H1 (cell line): ENCODE data around the gene ZNF57. TPM values are rescaled to one million over a fixed set of nuclear protein-coding genes. Genes with fewer than 3 reads are reported as not detected.
A peak's percentile ranks its signal among the peaks of the same experiment; 100 is the strongest.

Experiments used
- CTCF ChIA-PET: fragments of 300-600 bp; sonication (Branson Sonifier 250); formaldehyde crosslinking; loops from one replicate; lab custom pipeline; 2021; ENCODE audit not compliant: partially characterized antibody; lab: Charles Lee
- POLR2A ChIA-PET: fragments of 300-600 bp; sonication (Branson Sonifier 250); formaldehyde crosslinking; loops from one replicate; lab custom pipeline; 2021; ENCODE audit warnings: inconsistent platforms; ENCODE audit not compliant: partially characterized antibody; lab: Charles Lee
- DNase-seq, 2 experiments: peaks; one replicate each; pipeline versions ENCODE4 v3.0.0 to v3.0.0-alpha.2; 2010 to 2022; ENCODE audit warnings: low spot score in 2 of 2, low read depth in 1 of 2, mixed read lengths in 1 of 2
- FAIRE-seq: peaks from 2 replicates; lab custom pipeline; 2011; peaks lifted over from hg19 to GRCh38; lab: Jason Lieb, UNC
- H2AFZ ChIP-seq: 2 replicates; pipeline ENCODE4 v1.8.1; 2012; ENCODE audit warnings: low read length, inconsistent platforms
- H2AK5ac ChIP-seq: 2 replicates; pipeline ENCODE4 v1.6.1; 2013; ENCODE audit warnings: low read depth, low read length
- H2BK120ac ChIP-seq: replicated peaks from 2 replicates; pipeline ENCODE3; 2013; ENCODE audit warnings: low read depth, low read length, inconsistent platforms
- H2BK12ac ChIP-seq: 2 replicates; pipeline ENCODE4 v1.6.1; 2013; ENCODE audit warnings: low read depth, low read length
- H2BK15ac ChIP-seq: 2 replicates; pipeline ENCODE4 v1.6.1; 2013; ENCODE audit warnings: low read length
- H2BK20ac ChIP-seq: 2 replicates; pipeline ENCODE4 v1.6.1; 2013; ENCODE audit warnings: low read length
- H2BK5ac ChIP-seq: 2 replicates; pipeline ENCODE4 v1.6.1; 2013; ENCODE audit warnings: low read depth, low read length
- H3K14ac ChIP-seq: 2 replicates; pipeline ENCODE4 v1.6.1; 2013; ENCODE audit warnings: inconsistent platforms; ENCODE audit not compliant: insufficient read length
- H3K18ac ChIP-seq: 2 replicates; pipeline ENCODE4 v1.6.1; 2013; ENCODE audit warnings: low read length; ENCODE audit errors: extremely low read depth
- H3K23ac ChIP-seq: 2 replicates; pipeline ENCODE4 v1.6.1; 2013; ENCODE audit warnings: inconsistent platforms; ENCODE audit not compliant: insufficient read length
- H3K23me2 ChIP-seq: 2 replicates; pipeline ENCODE4 v1.6.1; 2013; ENCODE audit warnings: low read depth, low read length
- H3K27ac ChIP-seq: 2 replicates; pipeline ENCODE4 v1.6.1; 2011; ENCODE audit warnings: low read depth, low read length, inconsistent platforms
- H3K27me3 ChIP-seq, 4 experiments: replicated peaks in 1 of 4; 1 replicate in 1 of 4; 2 replicates in 3 of 4; pipeline versions ENCODE4 v1.6.1 to v1.8.1; 2011 to 2013; ENCODE audit warnings: low read length in 3 of 4, mild to moderate bottlenecking in 3 of 4, inconsistent platforms in 2 of 4, mixed read lengths in 2 of 4, moderate library complexity in 1 of 4; ENCODE audit not compliant: control insufficient read depth in 3 of 4, insufficient read depth in 3 of 4; ENCODE audit errors: extremely low read depth in 1 of 4
- H3K36me3 ChIP-seq, 4 experiments: 2 replicates each; pipeline versions ENCODE4 v1.6.1 to v1.8.1; 2011 to 2013; ENCODE audit warnings: mild to moderate bottlenecking in 4 of 4, low read length in 3 of 4, moderate library complexity in 2 of 4, control low read depth in 1 of 4, inconsistent platforms in 1 of 4; ENCODE audit not compliant: insufficient read depth in 4 of 4, control insufficient read depth in 2 of 4
- H3K4ac ChIP-seq: replicated peaks from 2 replicates; pipeline ENCODE3; 2013; ENCODE audit warnings: low read length, low read depth, mixed read lengths, inconsistent platforms; ENCODE audit not compliant: insufficient read length
- H3K4me1 ChIP-seq, 4 experiments: replicated peaks in 1 of 4; 1 replicate in 1 of 4; 2 replicates in 3 of 4; pipeline versions ENCODE4 v1.6.1 to v1.8.1; 2011 to 2013; ENCODE audit warnings: low read length in 3 of 4, inconsistent platforms in 2 of 4, mixed read lengths in 1 of 4; ENCODE audit not compliant: insufficient read depth in 4 of 4, control insufficient read depth in 3 of 4
- H3K4me2 ChIP-seq, 2 experiments: 2 replicates each; pipeline versions ENCODE4 v1.6.1 to v1.8.1; 2011 to 2013; ENCODE audit warnings: low read depth in 2 of 2, low read length in 2 of 2, control low read depth in 1 of 2, inconsistent platforms in 1 of 2, mild to moderate bottlenecking in 1 of 2; ENCODE audit not compliant: insufficient read depth in 1 of 2
- H3K4me3 ChIP-seq, 4 experiments: fragments of 200-600, 300-600 bp in 1 of 4; sonication (generic), shearing (Covaris generic), sonication (Bioruptor Twin) in 1 of 4; 2 replicates each; pipeline versions ENCODE4 v1.5.1 to v1.8.1; 2011 to 2016; ENCODE audit warnings: low read length in 4 of 4, low read depth in 3 of 4, control low read depth in 2 of 4, inconsistent platforms in 2 of 4, mild to moderate bottlenecking in 2 of 4, mixed read lengths in 1 of 4, moderate library complexity in 1 of 4; ENCODE audit not compliant: insufficient read depth in 2 of 4; ENCODE audit errors: extremely low read depth in 1 of 4
- H3K56ac ChIP-seq: replicated peaks from 2 replicates; pipeline ENCODE3; 2013; ENCODE audit warnings: low read depth, mild to moderate bottlenecking, mixed read lengths, low read length, inconsistent platforms; ENCODE audit not compliant: insufficient read length
- H3K79me1 ChIP-seq: 2 replicates; pipeline ENCODE4 v1.6.1; 2013; ENCODE audit warnings: low read depth, low read length, control low read depth
- H3K79me2 ChIP-seq, 2 experiments: 2 replicates each; pipeline versions ENCODE4 v1.6.1 to v1.8.1; 2012 to 2013; ENCODE audit warnings: low read length in 2 of 2, mild to moderate bottlenecking in 2 of 2, inconsistent platforms in 1 of 2; ENCODE audit not compliant: insufficient read depth in 2 of 2, control insufficient read depth in 1 of 2
- H3K9ac ChIP-seq, 4 experiments: replicated peaks in 1 of 4; 1 replicate in 1 of 4; 2 replicates in 3 of 4; pipeline versions ENCODE4 v1.6.1 to v1.8.1; 2011 to 2013; ENCODE audit warnings: low read depth in 3 of 4, low read length in 3 of 4, control low read depth in 2 of 4, mild to moderate bottlenecking in 2 of 4, moderate library complexity in 2 of 4, inconsistent platforms in 1 of 4; ENCODE audit errors: extremely low read depth in 1 of 4
- H3K9me3 ChIP-seq, 2 experiments: 2 replicates each; pipeline versions ENCODE4 v1.6.1 to v1.8.1; 2012 to 2013; ENCODE audit warnings: mild to moderate bottlenecking in 2 of 2, moderate library complexity in 2 of 2, control low read depth in 1 of 2, inconsistent platforms in 1 of 2, low read depth in 1 of 2, low read length in 1 of 2, mixed read lengths in 1 of 2; ENCODE audit not compliant: insufficient read depth in 2 of 2
- H4K20me1 ChIP-seq, 2 experiments: replicated peaks in 1 of 2; 2 replicates each; pipeline versions ENCODE3 to v1.8.1; 2011 to 2013; ENCODE audit warnings: inconsistent platforms in 2 of 2, low read length in 2 of 2, mild to moderate bottlenecking in 1 of 2; ENCODE audit not compliant: insufficient read depth in 2 of 2, control insufficient read depth in 1 of 2
- H4K5ac ChIP-seq: 2 replicates; pipeline ENCODE4 v1.6.1; 2013; ENCODE audit warnings: low read length, low read depth, mixed read lengths, inconsistent platforms; ENCODE audit not compliant: insufficient read length
- H4K8ac ChIP-seq: 2 replicates; pipeline ENCODE4 v1.8.0; 2013; ENCODE audit warnings: mild to moderate bottlenecking, moderate library complexity, low read length, inconsistent platforms; ENCODE audit not compliant: insufficient read depth; ENCODE audit errors: extremely low read depth
- H4K91ac ChIP-seq: replicated peaks from 2 replicates; pipeline ENCODE3; 2013; ENCODE audit warnings: low read length, mixed read lengths, inconsistent platforms; ENCODE audit not compliant: insufficient read length
- BCL11A ChIP-seq, 2 experiments: IDR thresholded peaks; one replicate each; pipeline ENCODE4 v1.6.1; 2011; ENCODE audit warnings: low read depth in 2 of 2, low read length in 2 of 2, mild to moderate bottlenecking in 2 of 2
- GABPA ChIP-seq: IDR thresholded peaks from 2 replicates; pipeline ENCODE4 v1.6.1; 2011; ENCODE audit warnings: mild to moderate bottlenecking, low read length, moderate library complexity, borderline replicate concordance; ENCODE audit not compliant: insufficient read depth
- GTF2F1 ChIP-seq: IDR thresholded peaks from 2 replicates; pipeline ENCODE4 v1.6.1; 2012; ENCODE audit warnings: low read depth, low read length, improper control_type of control experiment, borderline replicate concordance
- MAFK ChIP-seq: IDR thresholded peaks from 2 replicates; pipeline ENCODE4 v1.6.1; 2012; ENCODE audit warnings: low read depth, mild to moderate bottlenecking, improper control_type of control experiment, low read length
- POLR2A ChIP-seq, 2 experiments: IDR thresholded peaks; 1 replicate in 1 of 2; 2 replicates in 1 of 2; pipeline ENCODE4 v1.6.1; 2011; ENCODE audit warnings: low read depth in 2 of 2, low read length in 2 of 2, mild to moderate bottlenecking in 2 of 2; ENCODE audit errors: control extremely low read depth in 1 of 2
- POLR2AphosphoS5 ChIP-seq: IDR thresholded peaks from 2 replicates; pipeline ENCODE4 v1.6.1; 2011; ENCODE audit warnings: low read depth, low read length
- RAD21 ChIP-seq, 2 experiments: IDR thresholded peaks in 1 of 2; conservative IDR thresholded peaks in 1 of 2; 2 replicates each; pipeline ENCODE4 v1.6.1; 2011; ENCODE audit warnings: low read depth in 2 of 2, low read length in 2 of 2, improper control_type of control experiment in 1 of 2, inconsistent platforms in 1 of 2, mild to moderate bottlenecking in 1 of 2, moderate library complexity in 1 of 2
- RFX5 ChIP-seq: IDR thresholded peaks from 2 replicates; pipeline ENCODE4 v1.6.1; 2011; ENCODE audit warnings: low read depth, low read length, improper control_type of control experiment, borderline replicate concordance
- TAF1 ChIP-seq: IDR thresholded peaks from 2 replicates; pipeline ENCODE4 v1.6.1; 2011; ENCODE audit warnings: mild to moderate bottlenecking, low read depth, low read length
- TBP ChIP-seq: IDR thresholded peaks from 2 replicates; pipeline ENCODE4 v1.6.1; 2011; ENCODE audit warnings: low read depth, low read length, improper control_type of control experiment
- YY1 ChIP-seq: IDR thresholded peaks from 2 replicates; pipeline ENCODE4 v1.6.1; 2011; ENCODE audit warnings: low read depth, mild to moderate bottlenecking, low read length
- WGBS, 2 experiments: shearing (Covaris generic) in 1 of 2; methylation state at CpG; one replicate each; pipeline versions ENCODE4 v1.1.6 to v1.1.7; 2013 to 2015; ENCODE audit warnings: low lambda C conversion rate in 2 of 2, mixed read lengths in 2 of 2, inconsistent platforms in 1 of 2, low coverage in 1 of 2, missing lambda C conversion rate in 1 of 2; ENCODE audit not compliant: insufficient replicate concordance in 2 of 2, insufficient coverage in 1 of 2, insufficient read length in 1 of 2; ENCODE audit errors: extremely low coverage in 1 of 2, missing lambda C conversion rate in 1 of 2; 5-methylcytosine and 5-hydroxymethylcytosine counted together
- polyA plus RNA-seq, 7 experiments: library from polyadenylated mRNA; depleted of rRNA in 3 of 7; stranded (reverse) in 5 of 7; unstranded in 2 of 7; fragments of >200 nt in 5 of 7; fragments of 200-250 nt in 2 of 7; gene quantifications; 1 replicate in 5 of 7; 2 replicates in 1 of 7; 4 replicates in 1 of 7; pipeline versions ENCODE4 v1.2.1 to v1.2.3, GENCODE V29; 2011 to 2013; ENCODE audit warnings: missing spikeins in 2 of 7, mixed read lengths in 2 of 7
- total RNA-seq: library from RNA; stranded (reverse); fragmentation: NEBNext Ultra II Directional; extraction: Animal tissue kit (Norgen Biotek cat#: 25700); gene quantifications from 2 replicates; pipeline ENCODE4 v1.2.1, GENCODE V29; 2021
- TF ChIP-seq, protein P1 (sequence below): IDR thresholded peaks from 2 replicates; pipeline ENCODE4 v1.6.1; 2012; ENCODE audit warnings: inconsistent platforms

The ZNF57 gene
- total and polyA plus RNA-seq, 2 of the 8 experiments (the other 6 are each of a cell fraction or from before 2014, with no cell fraction given), result 4.9 to 8.9 TPM

DNA sequence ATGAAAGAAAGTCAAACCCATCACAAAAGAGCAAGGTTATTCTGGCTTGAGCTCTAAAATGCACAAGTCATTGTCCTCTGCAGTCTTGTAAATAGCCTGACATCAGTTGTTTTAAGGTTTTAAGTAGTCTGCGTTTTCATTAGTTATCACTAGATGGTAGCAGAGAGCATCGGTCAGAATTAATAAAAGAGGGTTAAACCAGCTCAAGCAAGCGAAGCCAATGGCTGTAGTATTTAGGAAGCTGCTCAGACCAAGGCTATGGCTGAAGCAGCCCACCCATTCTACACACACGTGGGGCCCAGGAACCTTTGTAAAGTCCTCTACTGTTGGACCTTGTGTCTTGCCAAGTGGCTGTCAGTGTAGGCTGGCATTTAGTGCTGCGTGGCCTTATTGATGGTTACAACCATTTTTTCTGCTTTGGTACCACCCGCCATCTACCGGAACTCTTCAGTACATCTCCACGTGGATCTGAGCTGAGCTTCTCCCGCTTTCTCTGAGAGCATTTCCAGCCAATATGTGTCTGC, 13.3 kb upstream of the ZNF57 start:
- POLR2A ChIA-PET, result interaction anchor here (0.9 to 1.2 kb wide), 5 partner anchors 15 to 135 kb away, joined by 3 to 6 read pairs (median 3); no protein-coding TSS in a partner anchor
- Histone ChIP-seq H2BK15ac (0 out of 2 replicates have a peak overlapping the region, but pooled peaks have one; percentile 13), H2BK12ac (peak overlapping the region; percentile 45; the same call in 1 of the 2 replicates), H2AK5ac (no peak overlapping the region), H2BK20ac (no peak overlapping the region), H3K23ac (no peak overlapping the region), H3K4me1 (no peaks in the 10 kb centered on the region), H3K27me3 (no peaks in the 10 kb centered on the region), H3K14ac (no peak overlapping the region), H3K4me2 (peak overlapping the region in 1 of 2 experiments; percentile 4; a peak in 1 of 4 replicates), H4K8ac (peak overlapping the region; percentile 89; the same call in 1 of the 2 replicates), H3K4me3 (no peak overlapping the region), H3K18ac (no peak overlapping the region), H3K79me1 (no peaks in the 10 kb centered on the region), H3K56ac (no peak overlapping the region), H3K9ac (no peak overlapping the region), H3K79me2 (no peaks in the 10 kb centered on the region), H2BK5ac (0 out of 2 replicates have a peak overlapping the region, but pooled peaks have one; percentile 17), H3K27ac (no peak overlapping the region), H3K9me3 (peaks cover 6 to 28% of the 10 kb centered on the region in 2 experiments; a peak in 3 of 4 replicates), H4K5ac (no peak overlapping the region), H4K91ac (no peak overlapping the region), H4K20me1 (no peaks in the 10 kb centered on the region), H3K36me3 (no peaks in the 10 kb centered on the region), H2AFZ (peak overlapping the region; percentile 81), H2BK120ac (no peak overlapping the region), H3K4ac (no peak overlapping the region), H3K23me2 (no peaks in the 10 kb centered on the region)
- WGBS, 2 experiments, result 47% methylated on average over 9 of the region's 9 CpGs; no CpG with 5 or more reads in 1 of the 2 experiments
- CTCF ChIA-PET, result interaction anchor here (0.5 to 2.8 kb wide), 30 partner anchors 9 to 1140 kb away, joined by 3 to 12 read pairs (median 3); partner anchors contain the start of genes ZNF555 and ZNF57
- peak in 1 of 2 experiments; percentile 51 for DNase-seq
- peak; percentile 92 for FAIRE-seq
- TF ChIP-seq GTF2F1 (no peak), TAF1 (no peak), RFX5 (no peak), RAD21 (IDR thresholded peaks at IDR 0.05 in 1 of 2, conservative IDR thresholded peaks at IDR 0.05 in 1 of 2; ENCODE audit: low read depth in 2 of 2, low read length in 2 of 2) (peak; percentile 46 to 56), POLR2AphosphoS5 (no peak), BCL11A (IDR thresholded peaks at IDR 0.05; ENCODE audit: low read depth in 2 of 2, low read length in 2 of 2) (no peak), TBP (peak; percentile 16; the same call in 1 of the 2 replicates), YY1 (0 out of 2 replicates have a peak, but pooled peaks have one; percentile 33), POLR2A (IDR thresholded peaks at IDR 0.05; ENCODE audit: control extremely low read depth in 1 of 2, low read depth in 2 of 2, low read length in 2 of 2) (no peak), GABPA (no peak), MAFK (peak; percentile 23; the same call in 1 of the 2 replicates)
- TF ChIP-seq, protein P1, sequence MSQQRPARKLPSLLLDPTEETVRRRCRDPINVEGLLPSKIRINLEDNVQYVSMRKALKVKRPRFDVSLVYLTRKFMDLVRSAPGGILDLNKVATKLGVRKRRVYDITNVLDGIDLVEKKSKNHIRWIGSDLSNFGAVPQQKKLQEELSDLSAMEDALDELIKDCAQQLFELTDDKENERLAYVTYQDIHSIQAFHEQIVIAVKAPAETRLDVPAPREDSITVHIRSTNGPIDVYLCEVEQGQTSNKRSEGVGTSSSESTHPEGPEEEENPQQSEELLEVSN, result peak; percentile 79
